Astrocyte (in vitro differentiated cells and primary cell): ENCODE measurements around the gene MMP8. TPM values are rescaled to one million over a fixed set of nuclear protein-coding genes. Genes with fewer than 3 reads are reported as not detected.

Experiments
- DNase-seq: peaks from one replicate; pipeline ENCODE4 v3.0.0-alpha.2; 2010; ENCODE audit warnings: low read depth
- FAIRE-seq: peaks from 2 replicates; lab custom pipeline; 2011; peaks lifted over from hg19 to GRCh38; lab: Jason Lieb, UNC
- H2AFZ ChIP-seq: 2 replicates; pipeline ENCODE4 v1.6.0; 2012; ENCODE audit warnings: low read depth, low read length, inconsistent platforms
- H3K27ac ChIP-seq: 2 replicates; pipeline ENCODE4 v1.5.1; 2011; ENCODE audit warnings: low read depth, low read length, inconsistent platforms
- H3K27me3 ChIP-seq: 2 replicates; pipeline ENCODE4 v1.6.0; 2011; ENCODE audit warnings: low read length, inconsistent platforms; ENCODE audit not compliant: insufficient read depth
- H3K36me3 ChIP-seq: 2 replicates; pipeline ENCODE4 v1.5.1; 2011; ENCODE audit warnings: low read length, inconsistent platforms; ENCODE audit not compliant: insufficient read depth
- H3K4me1 ChIP-seq: 2 replicates; pipeline ENCODE4 v1.5.1; 2011; ENCODE audit warnings: low read length, inconsistent platforms; ENCODE audit not compliant: insufficient read depth
- H3K4me2 ChIP-seq: 2 replicates; pipeline ENCODE4 v1.6.0; 2012; ENCODE audit warnings: low read length, inconsistent platforms
- H3K4me3 ChIP-seq: 2 replicates; pipeline ENCODE4 v1.5.1; 2011; ENCODE audit warnings: low read depth, mild to moderate bottlenecking, low read length, inconsistent platforms; ENCODE audit not compliant: insufficient read depth
- H3K79me2 ChIP-seq: 2 replicates; pipeline ENCODE4 v1.6.0; 2012; ENCODE audit warnings: mild to moderate bottlenecking, low read length, inconsistent platforms; ENCODE audit not compliant: insufficient read depth
- H3K9ac ChIP-seq: 2 replicates; pipeline ENCODE4 v1.6.0; 2012; ENCODE audit warnings: mild to moderate bottlenecking, low read length, inconsistent platforms
- H3K9me3 ChIP-seq: 2 replicates; pipeline ENCODE4 v1.5.1; 2012; ENCODE audit warnings: low read depth, mild to moderate bottlenecking, low read length, inconsistent platforms; ENCODE audit not compliant: insufficient read depth
- H4K20me1 ChIP-seq: 2 replicates; pipeline ENCODE4 v1.6.0; 2012; ENCODE audit warnings: low read length, inconsistent platforms; ENCODE audit not compliant: insufficient read depth
- H3K27ac Mint-ChIP-seq: one replicate; pipeline ENCODE4 v1.8.0; 2021; ENCODE audit warnings: mild to moderate bottlenecking, mixed read lengths; ENCODE audit not compliant: unreplicated experiment
- H3K27me3 Mint-ChIP-seq: one replicate; pipeline ENCODE4 v1.8.0; 2021; ENCODE audit warnings: low read depth, mixed read lengths; ENCODE audit not compliant: unreplicated experiment
- H3K36me3 Mint-ChIP-seq: one replicate; pipeline ENCODE4 v1.8.0; 2021; ENCODE audit warnings: low read depth, mixed read lengths; ENCODE audit not compliant: unreplicated experiment
- H3K4me1 Mint-ChIP-seq: one replicate; pipeline ENCODE4 v1.8.0; 2021; ENCODE audit warnings: low read depth, mixed read lengths; ENCODE audit not compliant: unreplicated experiment
- H3K4me3 Mint-ChIP-seq: one replicate; pipeline ENCODE4 v1.8.0; 2021; ENCODE audit warnings: mild to moderate bottlenecking, moderate library complexity, mixed read lengths; ENCODE audit not compliant: unreplicated experiment
- H3K9me3 Mint-ChIP-seq: one replicate; pipeline ENCODE4 v1.8.0; 2021; ENCODE audit warnings: mild to moderate bottlenecking, mixed read lengths; ENCODE audit not compliant: unreplicated experiment
- CTCF ChIP-seq: IDR thresholded peaks from 2 replicates; pipeline ENCODE4 v1.5.1; 2011; ENCODE audit warnings: low read depth, mild to moderate bottlenecking, inconsistent platforms, low read length, moderate library complexity; ENCODE audit not compliant: insufficient read depth
- EZH2 ChIP-seq: IDR thresholded peaks from 2 replicates; pipeline ENCODE4 v1.6.1; 2012; ENCODE audit warnings: mild to moderate bottlenecking, low read length, inconsistent platforms; ENCODE audit not compliant: insufficient read depth
- total RNA-seq: library from RNA; stranded (reverse); gene quantifications from 2 replicates; pipeline ENCODE4 v1.2.1, GENCODE V29; 2021

Gene MMP8
- total RNA-seq, 1 donor from 2014 or later: not detected

GRCh38 chr11:102717280-102717679, 7.5 kb downstream of the MMP8 start:
- Histone ChIP-seq H3K27me3 (peaks cover 3% of the 10 kb centered on the region), H3K36me3 (no peaks in the 10 kb centered on the region), H3K27ac (no peak overlapping the region), H3K9me3 (no peaks in the 10 kb centered on the region), H4K20me1 (no peaks in the 10 kb centered on the region), H3K4me1 (no peaks in the 10 kb centered on the region), H3K9ac (no peak overlapping the region), H3K79me2 (no peaks in the 10 kb centered on the region), H3K4me3 (no peak overlapping the region), H3K4me2 (no peak overlapping the region), H2AFZ (no peak overlapping the region)
- FAIRE-seq: no peak
- no peak overlapping the region for H3K27ac Mint-ChIP-seq
- peaks cover 2% of the 10 kb centered on the region for H3K4me1 Mint-ChIP-seq
- H3K27me3 Mint-ChIP-seq: peaks cover 2% of the 10 kb centered on the region
- no peak for TF ChIP-seq EZH2
- no peak for TF ChIP-seq CTCF
- H3K36me3 Mint-ChIP-seq: no peaks in the 10 kb centered on the region
- peaks cover 5% of the 10 kb centered on the region for H3K9me3 Mint-ChIP-seq
- H3K4me3 Mint-ChIP-seq: no peak overlapping the region
- no peak for DNase-seq

GRCh38 chr11:102716527-102716926, 8.2 kb downstream of the MMP8 start:
- Histone ChIP-seq H3K79me2 (no peaks in the 10 kb centered on the region), H3K9ac (no peak overlapping the region), H3K27ac (no peak overlapping the region), H4K20me1 (no peaks in the 10 kb centered on the region), H3K4me2 (no peak overlapping the region), H3K36me3 (no peaks in the 10 kb centered on the region), H3K4me1 (no peaks in the 10 kb centered on the region), H2AFZ (no peak overlapping the region), H3K27me3 (peaks cover 3% of the 10 kb centered on the region), H3K9me3 (no peaks in the 10 kb centered on the region), H3K4me3 (no peak overlapping the region)
- Mint-ChIP-seq H3K27me3 (peaks cover under 1% of the 10 kb centered on the region), H3K4me1 (peaks cover 2% of the 10 kb centered on the region), H3K9me3 (peaks cover 5% of the 10 kb centered on the region), H3K4me3 (no peak overlapping the region), H3K27ac (no peak overlapping the region), H3K36me3 (no peaks in the 10 kb centered on the region)
- DNase-seq (no peak), FAIRE-seq (no peak)
- TF ChIP-seq CTCF (no peak), EZH2 (no peak)

- H3K27me3 ChIP-seq: no peaks in the 10 kb centered on the region
- H3K27ac ChIP-seq: no peak overlapping the region
- no peaks in the 10 kb centered on the region for H3K27me3 Mint-ChIP-seq
- no peak overlapping the region for H3K4me3 ChIP-seq
- H3K9me3 Mint-ChIP-seq: peaks cover 2% of the 10 kb centered on the region
- peaks cover 6% of the 10 kb centered on the region for H3K4me1 Mint-ChIP-seq
- H3K36me3 ChIP-seq: no peaks in the 10 kb centered on the region
- DNase-seq: no peak
- H4K20me1 ChIP-seq: no peaks in the 10 kb centered on the region
- no peak overlapping the region for H3K9ac ChIP-seq
- H3K9me3 ChIP-seq: no peaks in the 10 kb centered on the region
- no peak overlapping the region for H2AFZ ChIP-seq
- no peak overlapping the region for H3K4me3 Mint-ChIP-seq
- no peaks in the 10 kb centered on the region for H3K79me2 ChIP-seq
- no peak overlapping the region for H3K4me2 ChIP-seq
- no peak for FAIRE-seq
- TF ChIP-seq EZH2 (no peak), CTCF (no peak)
- H3K27ac Mint-ChIP-seq: no peak overlapping the region
- H3K36me3 Mint-ChIP-seq: no peaks in the 10 kb centered on the region
- no peaks in the 10 kb centered on the region for H3K4me1 ChIP-seq
These were observed 12.6 kb downstream of the MMP8 start for GRCh38 chr11:102712137-102712536.
